ENCODE results near the gene TSPAN11.

TSPAN11 gene

GRCh38 chr12:30910038-30910350 lies 16.6 kb upstream of the TSPAN11 start:
- no peak for TF ChIP-seq CTCF (IDR thresholded peaks at IDR 0.05; ENCODE audit: borderline replicate concordance, insufficient read depth, low read depth, low read length)
- H3K4me3 ChIP-seq (ENCODE audit: low read depth, low read length), result no peak overlapping the region

GRCh38 chr12:30911207-30911606 lies 15.3 kb upstream of the TSPAN11 start:
- H3K4me3 ChIP-seq (ENCODE audit: low read depth, low read length), result no peak overlapping the region
- no peak for TF ChIP-seq CTCF (IDR thresholded peaks at IDR 0.05; ENCODE audit: borderline replicate concordance, insufficient read depth, low read depth, low read length)

GRCh38 chr12:30913323-30913722 lies 13.2 kb upstream of the TSPAN11 start:
- no peak for TF ChIP-seq CTCF (IDR thresholded peaks at IDR 0.05; ENCODE audit: borderline replicate concordance, insufficient read depth, low read depth, low read length)
- H3K4me3 ChIP-seq (ENCODE audit: low read depth, low read length), result no peak overlapping the region

- no peak for TF ChIP-seq CTCF (IDR thresholded peaks at IDR 0.05; ENCODE audit: borderline replicate concordance, insufficient read depth, low read depth, low read length)
- H3K4me3 ChIP-seq (ENCODE audit: low read depth, low read length), result no peak overlapping the region
Measured at GRCh38 chr12:30914986-30915591, 11.5 kb upstream of the TSPAN11 start.

GRCh38 chr12:30923057-30923456 lies 3.5 kb upstream of the TSPAN11 start:
- no peak overlapping the region for H3K4me3 ChIP-seq (ENCODE audit: low read depth, low read length)
- TF ChIP-seq CTCF (IDR thresholded peaks at IDR 0.05; ENCODE audit: borderline replicate concordance, insufficient read depth, low read depth, low read length), result no peak

- H3K4me3 ChIP-seq (ENCODE audit: low read depth, low read length), result no peak overlapping the region
- TF ChIP-seq CTCF (IDR thresholded peaks at IDR 0.05; ENCODE audit: borderline replicate concordance, insufficient read depth, low read depth, low read length), result no peak
Measured at GRCh38 chr12:30925607-30926242, 823 bp upstream of the TSPAN11 start.

GRCh38 chr12:30927222-30927611 lies 669 bp downstream of the TSPAN11 start:
- no peak overlapping the region for H3K4me3 ChIP-seq (ENCODE audit: low read depth, low read length)
- TF ChIP-seq CTCF (IDR thresholded peaks at IDR 0.05; ENCODE audit: borderline replicate concordance, insufficient read depth, low read depth, low read length), result no peak
